Endothelial cell of umbilical vein (primary cell): ENCODE measurements around the gene CCNK. TPM values are rescaled to one million over a fixed set of nuclear protein-coding genes. Genes with fewer than 3 reads are reported as not detected.

ENCODE experiments used
- BruUV-seq: library from RNA; stranded (reverse); fragments of 400-500 nt; replicated peaks from 2 replicates; lab custom pipeline; 2021; lab: Mats Ljungman, UMichigan
- CTCF ChIA-PET: fragments of 300-600, 350-600 bp; sonication (Branson Sonifier 250); formaldehyde crosslinking; loops from one replicate; lab custom pipeline; 2021; ENCODE audit warnings: antibody characterized with exemption, inconsistent platforms; lab: Charles Lee
- POLR2A ChIA-PET: fragments of 300-600, 350-600 bp; sonication (Branson Sonifier 250); formaldehyde crosslinking; loops from one replicate; lab custom pipeline; 2021; ENCODE audit warnings: antibody characterized with exemption, inconsistent platforms; lab: Charles Lee
- DNase-seq: peaks from one replicate; pipeline ENCODE4 v3.0.0-alpha.2; 2011; ENCODE audit warnings: low read depth, low spot score
- FAIRE-seq: peaks from 2 replicates; lab custom pipeline; 2011; peaks lifted over from hg19 to GRCh38; lab: Jason Lieb, UNC
- H2AFZ ChIP-seq: 2 replicates; pipeline ENCODE4 v1.6.0; 2012; ENCODE audit warnings: low read depth, low read length, control low read depth, inconsistent platforms
- H3K27ac ChIP-seq: 2 replicates; pipeline ENCODE4 v1.5.1; 2011; ENCODE audit warnings: low read depth, mild to moderate bottlenecking, control low read depth, low read length, moderate library complexity; ENCODE audit not compliant: insufficient read depth
- H3K27me3 ChIP-seq, 2 experiments: 2 replicates each; pipeline versions ENCODE4 v1.6.0 to v1.6.1; 2011; ENCODE audit warnings: low read length in 2 of 2, mixed read lengths in 1 of 2; ENCODE audit not compliant: control insufficient read depth in 2 of 2, insufficient read depth in 2 of 2
- H3K36me3 ChIP-seq, 2 experiments: 2 replicates in 1 of 2; 3 replicates in 1 of 2; pipeline ENCODE4 v1.5.1; 2011; ENCODE audit warnings: low read length in 2 of 2, mild to moderate bottlenecking in 1 of 2, moderate library complexity in 1 of 2; ENCODE audit not compliant: control insufficient read depth in 2 of 2, insufficient read depth in 2 of 2; ENCODE audit errors: extremely low read depth in 1 of 2
- H3K4me1 ChIP-seq: 3 replicates; pipeline ENCODE4 v1.5.1; 2011; ENCODE audit warnings: mild to moderate bottlenecking, low read length; ENCODE audit not compliant: control insufficient read depth, insufficient read depth; ENCODE audit errors: extremely low read depth
- H3K4me2 ChIP-seq: 2 replicates; pipeline ENCODE4 v1.6.1; 2011; ENCODE audit warnings: low read length, control low read depth, mixed read lengths; ENCODE audit not compliant: insufficient read depth
- H3K4me3 ChIP-seq, 3 experiments: fragments of 200-600 bp in 1 of 3; sonication (generic), shearing (Covaris generic) in 1 of 3; replicated peaks in 1 of 3; 2 replicates each; pipeline ENCODE4 v1.5.1; 2011 to 2016; ENCODE audit warnings: control low read depth in 3 of 3, low read length in 3 of 3, mild to moderate bottlenecking in 2 of 3, inconsistent platforms in 1 of 3, low read depth in 1 of 3, moderate library complexity in 1 of 3; ENCODE audit not compliant: insufficient read depth in 1 of 3
- H3K79me2 ChIP-seq: 2 replicates; pipeline ENCODE4 v1.6.0; 2012; ENCODE audit warnings: low read length, inconsistent platforms; ENCODE audit not compliant: control insufficient read depth, insufficient read depth
- H3K9ac ChIP-seq: replicated peaks from 2 replicates; pipeline ENCODE3; 2011; ENCODE audit warnings: low read length, control low read depth; ENCODE audit not compliant: insufficient read depth; ENCODE audit errors: extremely low read depth
- H3K9me1 ChIP-seq: replicated peaks from 3 replicates; pipeline ENCODE4 v1.6.0; 2011; ENCODE audit warnings: mild to moderate bottlenecking, low read length; ENCODE audit not compliant: control insufficient read depth, insufficient read depth; ENCODE audit errors: extremely low read depth
- H3K9me3 ChIP-seq: replicated peaks from 2 replicates; pipeline ENCODE4 v1.5.1; 2012; ENCODE audit warnings: low read length, inconsistent platforms; ENCODE audit not compliant: control insufficient read depth, insufficient read depth
- H4K20me1 ChIP-seq: replicated peaks from 2 replicates; pipeline ENCODE3; 2011; ENCODE audit warnings: mild to moderate bottlenecking, low read length; ENCODE audit not compliant: control insufficient read depth, insufficient read depth; ENCODE audit errors: extremely low read depth
- EZH2 ChIP-seq: IDR thresholded peaks from 2 replicates; pipeline ENCODE4 v1.6.1; 2012; ENCODE audit warnings: borderline replicate concordance, low read depth, mild to moderate bottlenecking, moderate library complexity, low read length, inconsistent platforms; ENCODE audit not compliant: severe bottlenecking
- FOS ChIP-seq: IDR thresholded peaks from 2 replicates; pipeline ENCODE4 v1.6.1; 2011; ENCODE audit warnings: mild to moderate bottlenecking, low read length, moderate library complexity, borderline replicate concordance; ENCODE audit not compliant: insufficient read depth
- GATA2 ChIP-seq: IDR thresholded peaks from 2 replicates; pipeline ENCODE4 v1.7.0; 2011; ENCODE audit warnings: low read depth, mild to moderate bottlenecking, moderate library complexity, mixed read lengths, low read length; ENCODE audit not compliant: insufficient read length, insufficient read depth
- JUN ChIP-seq: IDR thresholded peaks from 2 replicates; pipeline ENCODE4 v1.6.1; 2011; ENCODE audit warnings: borderline replicate concordance, low read depth; ENCODE audit not compliant: insufficient read length, insufficient read depth
- MAX ChIP-seq: IDR thresholded peaks from 2 replicates; pipeline ENCODE4 v1.6.1; 2011; ENCODE audit not compliant: insufficient read depth, insufficient read length
- POLR2A ChIP-seq: IDR thresholded peaks from 2 replicates; pipeline ENCODE4 v1.6.1; 2012; ENCODE audit warnings: low read depth, mild to moderate bottlenecking, control low read depth, low read length
- dilution Hi-C: fragments of 300-500 bp; cut with MboI; formaldehyde crosslinking; loops from one replicate; pipeline ENCODE4 v1.15.0; 2019; ENCODE audit warnings: low sequenced_read_pairs; ENCODE audit not compliant: extremely low pct_ligation_motif_present
- intact Hi-C: fragments of 100-400 bp; cut with micrococcal nuclease; formaldehyde crosslinking; loops from one replicate; pipeline ENCODE4 v1.10.0; 2022
- polyA plus RNA-seq, 4 experiments: library from polyadenylated mRNA; depleted of rRNA in 3 of 4; stranded (reverse) in 3 of 4; unstranded in 1 of 4; fragments of >200 nt; gene quantifications; 2 replicates each; pipeline versions ENCODE4 v1.2.1 to v1.2.3, GENCODE V29; 2011 to 2012; ENCODE audit warnings: missing spikeins in 1 of 4
- total RNA-seq: library from RNA; stranded (reverse); gene quantifications from 2 replicates; pipeline ENCODE4 v1.2.3, GENCODE V29; 2021
- TF ChIP-seq, protein P1 (sequence below), 2 donors: IDR thresholded peaks; 1 replicate in 1 of 2; 2 replicates in 1 of 2; pipeline ENCODE4 v1.5.1; 2011; ENCODE audit warnings: low read length in 2 of 2, mild to moderate bottlenecking in 2 of 2, moderate library complexity in 2 of 2, control low read depth in 1 of 2, inconsistent platforms in 1 of 2, low read depth in 1 of 2; ENCODE audit not compliant: insufficient read depth in 1 of 2; ENCODE audit errors: extremely low read depth in 1 of 2

The CCNK gene
- total and polyA plus RNA-seq, 2 donors (not counting 3 experiments of a cell fraction or from before 2014, with no cell fraction given), result 11.9 to 59.3 TPM

DNA sequence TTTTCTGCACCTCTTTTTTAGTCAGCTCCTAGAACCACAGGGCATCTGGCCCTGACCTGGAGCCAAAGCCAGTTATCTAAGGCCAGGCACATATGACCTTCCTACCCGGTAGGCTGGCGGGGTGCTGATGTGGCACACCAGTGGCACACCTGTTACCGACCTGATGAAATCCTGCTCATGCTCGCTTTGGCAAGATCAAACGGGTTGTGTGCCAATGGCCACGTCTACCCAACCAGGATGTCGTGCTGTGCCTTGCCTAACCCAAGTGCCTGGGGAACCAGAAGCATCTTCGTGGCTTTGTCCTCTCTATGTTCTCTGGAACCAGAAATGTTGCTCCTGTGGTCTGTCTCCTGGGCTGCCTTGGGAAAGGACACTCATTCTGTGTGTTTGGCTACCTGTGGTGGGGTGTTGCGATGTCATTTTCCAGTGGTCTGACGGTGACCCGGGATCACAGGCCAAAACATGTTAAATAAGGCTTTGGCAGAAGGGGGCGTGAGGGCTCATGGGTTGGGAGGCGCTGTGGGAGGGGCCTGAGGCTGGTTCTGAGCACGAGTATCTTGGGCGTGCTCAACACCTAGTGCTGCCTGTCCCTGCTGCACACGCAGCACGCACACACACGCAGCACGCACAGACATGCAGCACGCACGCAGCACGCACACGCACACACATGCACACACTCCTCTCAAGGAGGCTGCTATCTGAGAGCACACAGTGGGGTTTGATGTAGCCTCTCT is 27.9 kb downstream of the CCNK start:
- peaks cover 9 to 38% of the 10 kb centered on the region in 2 experiments for H3K36me3 ChIP-seq
- no TSS peak for BruUV-seq
- FAIRE-seq, result no peak
- TF ChIP-seq GATA2 (no peak), FOS (no peak), POLR2A (no peak), JUN (no peak), EZH2 (no peak), MAX (no peak)
- TF ChIP-seq, protein P1, sequence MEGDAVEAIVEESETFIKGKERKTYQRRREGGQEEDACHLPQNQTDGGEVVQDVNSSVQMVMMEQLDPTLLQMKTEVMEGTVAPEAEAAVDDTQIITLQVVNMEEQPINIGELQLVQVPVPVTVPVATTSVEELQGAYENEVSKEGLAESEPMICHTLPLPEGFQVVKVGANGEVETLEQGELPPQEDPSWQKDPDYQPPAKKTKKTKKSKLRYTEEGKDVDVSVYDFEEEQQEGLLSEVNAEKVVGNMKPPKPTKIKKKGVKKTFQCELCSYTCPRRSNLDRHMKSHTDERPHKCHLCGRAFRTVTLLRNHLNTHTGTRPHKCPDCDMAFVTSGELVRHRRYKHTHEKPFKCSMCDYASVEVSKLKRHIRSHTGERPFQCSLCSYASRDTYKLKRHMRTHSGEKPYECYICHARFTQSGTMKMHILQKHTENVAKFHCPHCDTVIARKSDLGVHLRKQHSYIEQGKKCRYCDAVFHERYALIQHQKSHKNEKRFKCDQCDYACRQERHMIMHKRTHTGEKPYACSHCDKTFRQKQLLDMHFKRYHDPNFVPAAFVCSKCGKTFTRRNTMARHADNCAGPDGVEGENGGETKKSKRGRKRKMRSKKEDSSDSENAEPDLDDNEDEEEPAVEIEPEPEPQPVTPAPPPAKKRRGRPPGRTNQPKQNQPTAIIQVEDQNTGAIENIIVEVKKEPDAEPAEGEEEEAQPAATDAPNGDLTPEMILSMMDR (IDR thresholded peaks at IDR 0.05; ENCODE audit: extremely low read depth in 1 of 2, insufficient read depth in 1 of 2, low read depth in 1 of 2, low read length in 2 of 2), result no peak
- no peaks in the 10 kb centered on the region for H3K27me3 ChIP-seq
- no peak overlapping the region for H2AFZ ChIP-seq
- intact Hi-C loops (no loop called here), dilution Hi-C loops (no loop called here)
- ChIA-PET CTCF (no interaction called here), POLR2A (no interaction called here)
- no peak overlapping the region for H3K4me2 ChIP-seq
- H3K4me3 ChIP-seq, result no peak overlapping the region
- H3K9me3 ChIP-seq, result no peaks in the 10 kb centered on the region
- H3K4me1 ChIP-seq, result peaks cover 22% of the 10 kb centered on the region
- no peak overlapping the region for H3K27ac ChIP-seq
- H3K9me1 ChIP-seq, result no peaks in the 10 kb centered on the region
- no peaks in the 10 kb centered on the region for H3K79me2 ChIP-seq
- no peak overlapping the region for H3K9ac ChIP-seq
- H4K20me1 ChIP-seq, result no peaks in the 10 kb centered on the region
- no peak for DNase-seq
